NCI-H2196 treated with DMSO at 0.1 percent for 48 hours (cell line): ENCODE data around the gene GPR142.

ENCODE experiments used
- DNase-seq: peaks from one replicate; lab custom pipeline; 2025; ENCODE audit not compliant: unreplicated experiment; lab: John Stamatoyannopoulos, UW

Gene GPR142

DNA sequence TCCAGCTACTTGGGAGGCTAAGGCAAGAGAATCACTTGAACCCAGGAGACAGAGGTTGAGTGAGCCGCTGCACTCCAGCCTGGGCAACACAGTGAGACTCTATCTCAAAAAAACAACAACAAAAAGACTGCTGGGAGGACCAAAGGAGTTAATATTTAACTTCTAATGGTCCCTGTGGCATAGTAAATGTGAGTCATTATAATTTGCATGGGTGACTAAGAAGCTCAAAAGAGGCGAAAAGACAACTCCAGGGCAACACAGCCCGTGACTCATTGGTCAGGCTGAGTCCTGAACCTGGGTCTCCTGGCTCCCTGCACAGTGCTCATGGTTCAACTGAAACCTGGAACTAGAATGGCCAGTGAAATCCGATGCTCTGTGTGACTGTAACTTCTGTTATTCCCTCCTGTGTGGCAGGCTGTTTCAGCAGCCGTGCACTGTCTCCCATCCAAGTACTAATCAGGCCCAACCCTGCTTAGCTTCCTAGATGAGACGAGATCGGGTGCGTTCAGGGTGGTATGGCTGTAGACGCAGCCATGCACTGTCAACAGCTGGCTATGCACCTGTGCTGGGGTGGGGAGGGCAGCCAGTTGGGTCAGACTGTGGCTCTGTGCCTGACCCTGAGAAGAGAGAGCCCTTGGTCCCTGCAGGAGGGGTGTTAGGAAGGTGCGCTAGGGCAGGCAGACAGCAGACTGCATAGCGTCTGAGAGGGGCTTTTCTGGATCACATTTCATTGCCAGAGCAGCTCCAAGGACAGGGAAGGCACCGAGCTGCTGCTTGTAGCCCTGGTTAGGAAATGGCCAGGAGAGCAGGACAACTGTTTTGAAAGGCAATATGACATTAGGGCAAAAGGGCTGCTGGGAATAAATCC lies 50.1 kb downstream of the GPR142 start:
- no peak for DNase-seq

DNA sequence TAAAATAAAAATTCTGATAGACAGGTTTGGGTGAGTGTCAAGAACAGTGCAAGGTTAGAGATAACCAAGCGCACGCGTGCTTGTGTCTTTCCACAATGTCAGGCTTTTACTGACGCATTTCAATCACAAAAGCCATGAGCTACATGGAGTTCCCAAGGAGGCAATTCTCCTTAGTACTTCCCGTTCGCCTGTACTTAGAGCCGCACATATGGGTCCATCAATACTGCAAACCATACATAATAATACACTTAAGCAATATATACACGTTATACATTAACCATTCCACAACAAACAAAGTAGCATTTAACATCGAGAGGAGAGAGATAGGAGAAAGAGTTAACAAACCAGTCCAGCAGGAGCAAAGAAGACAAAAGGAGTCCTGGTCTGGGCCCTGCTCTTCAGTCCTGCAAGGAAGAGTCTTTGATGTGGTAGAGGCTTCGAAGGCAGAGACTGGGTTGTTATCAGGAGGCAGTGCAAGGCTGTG lies 52.7 kb downstream of the GPR142 start:
- DNase-seq, result no peak
